NCI-H1092 (cell line): ENCODE results near the gene VPS4A.
"Not testable (repeated sequence)": the region's sequence is repeated elsewhere in the genome, so short reads cannot be mapped to it uniquely, and the experiment has no call there.

Source experiments
- DNase-seq: peaks from one replicate; lab custom pipeline; 2025; lab: John Stamatoyannopoulos, UW

VPS4A gene

DNA sequence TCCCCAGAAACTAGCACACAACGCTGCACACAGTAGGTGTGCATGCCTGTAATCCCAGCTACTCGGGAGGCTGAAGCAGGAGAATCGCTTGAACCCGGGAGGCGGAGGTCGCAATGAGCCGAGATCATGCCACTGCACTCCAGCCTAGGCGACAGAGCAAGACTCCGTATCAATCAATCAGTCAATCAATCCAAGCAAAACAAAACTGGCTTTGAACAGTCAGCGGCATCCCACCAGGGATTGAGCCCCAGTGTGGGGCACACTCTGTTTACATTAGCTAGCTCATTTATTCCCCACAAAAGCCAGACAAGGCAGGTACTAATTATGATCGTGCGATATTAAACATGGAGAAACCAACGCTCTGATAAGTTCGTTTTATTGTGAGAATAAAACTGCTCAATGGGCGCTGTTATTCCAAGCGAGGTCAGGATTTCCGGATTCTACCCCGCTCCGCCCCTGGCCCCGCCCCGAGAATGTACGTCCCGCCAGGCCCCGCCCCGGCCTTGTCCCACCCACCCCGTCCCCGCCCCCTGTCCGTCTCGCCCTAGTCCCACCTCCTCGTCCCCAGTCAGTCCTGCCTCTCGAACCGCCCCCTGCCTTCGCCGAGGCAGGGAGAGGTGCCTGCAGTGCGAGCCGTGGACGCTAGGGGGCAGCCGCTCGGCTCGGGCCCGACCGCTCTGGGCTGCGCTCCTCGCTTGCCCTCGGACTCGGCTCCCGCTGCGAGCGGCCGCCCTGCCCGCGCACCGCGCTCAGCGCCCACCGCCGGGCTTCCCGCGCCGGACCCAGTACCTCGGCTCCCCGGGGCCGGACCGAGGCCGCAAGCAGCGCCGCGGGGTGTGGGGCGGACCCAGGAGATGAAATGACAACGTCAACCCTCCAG lies at the start of gene VPS4A:
TSS of gene VPS4A (plus strand) at position 698 of the 880 bp plus-strand sequence. CDS start at position 860, 162 bp downstream.
- DNase-seq, result peak; percentile 94

DNA sequence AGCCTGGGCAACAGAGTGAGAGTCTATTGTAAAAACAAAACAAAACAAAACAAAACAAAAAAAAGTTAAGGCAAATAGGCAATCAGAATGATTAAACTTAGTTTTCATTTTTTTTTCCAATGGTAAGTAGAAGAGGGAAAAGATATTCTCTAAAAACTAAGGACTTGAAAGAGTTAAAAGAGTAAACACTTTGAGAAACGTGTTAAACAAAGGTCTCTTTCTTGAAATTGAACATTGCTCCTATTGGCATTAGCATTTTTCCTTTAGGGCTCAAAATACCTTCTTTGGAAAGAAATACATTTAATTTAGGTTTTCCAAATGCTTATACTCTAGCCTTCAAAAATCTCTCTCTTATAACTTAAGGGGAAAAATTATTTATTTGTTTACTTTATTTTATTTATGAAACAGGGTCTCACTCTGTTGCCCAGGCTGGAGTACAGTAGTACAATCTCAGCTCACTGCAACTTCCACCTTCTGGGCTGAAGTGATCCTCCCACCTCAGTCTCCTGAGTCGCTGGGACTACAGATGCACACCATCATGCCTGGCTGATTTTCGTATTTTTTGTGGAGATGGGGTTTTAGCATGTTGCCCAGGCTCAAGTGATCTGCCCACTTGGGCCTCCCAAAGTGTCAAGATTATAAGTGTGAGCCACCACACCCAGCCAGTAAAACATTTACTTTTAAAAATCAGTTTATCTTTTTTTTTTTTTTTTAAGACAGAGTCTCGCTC lies 44.7 kb upstream of the VPS4A start:
- no peak for DNase-seq

DNA sequence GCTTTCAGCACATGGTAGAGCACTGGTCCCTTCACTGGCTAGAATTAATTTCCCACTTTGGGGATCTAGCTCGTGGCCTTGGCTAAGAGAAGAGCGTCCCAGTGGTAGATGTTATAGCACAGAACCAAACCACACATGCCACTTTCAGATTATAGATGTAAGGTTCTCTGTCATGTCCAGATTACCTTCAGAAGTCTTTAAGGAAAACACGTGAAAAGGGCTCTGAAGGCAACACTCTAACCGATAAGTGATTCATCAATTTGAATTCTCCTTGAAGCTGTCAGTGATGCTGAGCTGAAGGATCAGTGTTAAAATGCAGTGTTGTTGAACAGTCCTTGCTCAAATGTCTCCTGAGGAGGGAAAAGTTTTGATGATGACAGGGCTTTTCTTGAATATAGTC lies 43.5 kb upstream of the VPS4A start:
- DNase-seq, result no peak

GRCh38 chr16:69270395-69270794 lies 40.8 kb upstream of the VPS4A start:
- no peak for DNase-seq

GRCh38 chr16:69270831-69271230 lies 40.3 kb upstream of the VPS4A start:
- DNase-seq, result no peak

- DNase-seq, result no peak
Observed at GRCh38 chr16:69273009-69273408, 38.1 kb upstream of the VPS4A start.

DNA sequence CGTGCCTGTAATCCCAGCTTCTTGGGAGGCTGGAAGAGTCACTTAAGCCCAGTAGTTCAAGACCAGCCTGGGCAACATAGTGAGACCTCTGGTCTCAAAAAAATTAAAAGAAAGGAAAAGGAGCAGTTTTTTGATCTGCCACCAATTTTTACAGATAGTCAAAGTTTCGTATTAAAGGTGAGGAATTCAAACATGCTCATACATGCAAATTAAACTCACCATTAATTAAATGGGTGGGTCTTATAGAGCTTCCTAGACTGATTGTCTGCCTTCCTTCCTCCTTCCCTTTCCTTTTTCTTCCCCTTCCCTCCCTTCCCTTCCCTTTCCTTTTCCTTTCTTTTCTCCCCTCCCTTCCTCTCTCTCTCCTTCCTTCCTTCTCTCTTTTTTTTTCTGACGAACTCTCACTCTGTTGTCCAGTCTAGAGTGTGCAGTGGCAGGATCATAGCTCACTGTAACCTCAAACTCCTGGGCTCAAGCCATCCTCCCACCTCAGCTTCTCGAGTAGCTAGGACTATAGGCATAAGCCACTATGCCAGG lies 36.4 kb upstream of the VPS4A start:
- no peak for DNase-seq

DNA sequence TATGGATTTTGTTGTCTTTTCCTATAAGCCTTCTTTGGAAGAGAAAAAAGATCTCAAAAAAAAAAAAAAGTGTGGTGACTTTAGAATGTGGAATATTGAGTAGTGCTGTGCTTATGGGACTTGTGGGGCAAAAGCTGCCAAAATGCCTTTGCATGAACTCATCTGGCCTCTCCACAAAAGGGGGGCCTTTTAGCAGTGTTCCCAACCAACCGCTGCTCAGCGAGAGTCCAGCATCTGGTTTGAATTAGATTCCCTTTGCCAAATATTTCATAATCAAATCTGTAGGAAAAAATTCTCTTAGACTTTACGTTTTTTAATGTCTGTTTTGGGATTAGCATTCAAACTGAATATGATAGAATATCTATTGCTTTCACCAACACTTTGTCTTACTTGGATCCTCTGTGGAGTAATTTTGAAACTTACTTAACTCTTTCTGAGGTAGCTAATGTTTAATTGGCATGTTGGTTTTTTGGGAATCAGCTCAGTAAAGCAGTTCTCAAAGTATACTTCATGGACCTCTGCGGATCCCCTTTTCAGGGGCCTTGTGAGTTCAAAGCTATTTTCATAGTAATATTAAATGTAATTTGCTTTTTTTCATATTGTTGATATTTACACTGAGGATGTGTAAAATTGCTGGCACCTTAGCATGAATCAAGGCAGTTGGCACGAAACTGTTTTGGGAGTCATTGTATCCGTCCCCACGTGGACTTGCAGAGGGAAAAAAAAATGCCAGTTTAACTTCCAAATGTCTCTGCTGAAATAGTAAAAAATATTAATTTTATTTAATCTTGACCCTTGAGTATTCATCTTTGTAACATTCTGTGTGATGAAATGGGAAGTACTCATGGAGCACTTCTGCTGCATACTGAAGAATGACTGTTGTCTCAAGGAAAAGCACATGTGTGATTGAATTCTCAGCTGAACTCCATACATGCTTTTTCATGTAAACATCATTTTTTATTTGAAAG lies 34.7 kb upstream of the VPS4A start:
- DNase-seq, result no peak

DNA sequence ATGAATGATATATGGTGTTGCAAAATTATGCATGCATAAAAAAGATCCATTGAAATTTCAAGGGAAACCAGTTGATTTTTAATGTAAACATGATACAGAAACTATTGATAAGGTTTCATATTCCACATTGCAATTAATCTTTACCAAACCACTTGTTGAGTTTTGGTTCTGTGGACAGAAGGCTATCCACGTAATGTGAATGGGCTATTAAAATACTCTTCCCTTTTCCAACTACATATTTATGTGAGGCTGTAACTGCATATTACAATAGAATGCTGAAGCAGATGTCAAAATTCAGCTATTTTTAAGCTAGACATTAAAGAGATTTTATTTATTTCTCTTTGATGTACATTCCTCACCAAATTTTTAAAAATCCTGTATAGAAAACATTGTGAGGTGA lies 33.7 kb upstream of the VPS4A start:
- DNase-seq, result no peak

DNA sequence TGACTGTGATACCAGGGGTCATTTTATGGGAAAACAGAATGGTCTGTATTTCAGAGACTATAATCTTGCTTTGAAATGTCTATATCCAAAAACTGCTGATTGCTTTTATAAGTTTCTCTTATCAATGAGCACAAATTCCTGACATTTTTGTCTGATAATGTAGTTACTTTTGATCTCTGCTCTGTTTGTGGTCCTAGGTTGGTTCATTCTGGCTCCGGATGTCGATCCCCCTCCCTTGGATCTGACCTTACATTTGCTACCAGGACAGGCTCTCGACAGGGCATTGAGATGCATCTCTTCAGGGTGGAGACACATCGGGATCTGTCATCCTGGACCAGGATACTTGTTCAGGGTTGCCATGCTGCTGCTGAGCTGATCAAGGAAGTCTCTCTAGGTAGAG lies 27.3 kb upstream of the VPS4A start:
- no peak for DNase-seq

- DNase-seq, result no peak
Observed at GRCh38 chr16:69285240-69285639, 25.9 kb upstream of the VPS4A start.

DNA sequence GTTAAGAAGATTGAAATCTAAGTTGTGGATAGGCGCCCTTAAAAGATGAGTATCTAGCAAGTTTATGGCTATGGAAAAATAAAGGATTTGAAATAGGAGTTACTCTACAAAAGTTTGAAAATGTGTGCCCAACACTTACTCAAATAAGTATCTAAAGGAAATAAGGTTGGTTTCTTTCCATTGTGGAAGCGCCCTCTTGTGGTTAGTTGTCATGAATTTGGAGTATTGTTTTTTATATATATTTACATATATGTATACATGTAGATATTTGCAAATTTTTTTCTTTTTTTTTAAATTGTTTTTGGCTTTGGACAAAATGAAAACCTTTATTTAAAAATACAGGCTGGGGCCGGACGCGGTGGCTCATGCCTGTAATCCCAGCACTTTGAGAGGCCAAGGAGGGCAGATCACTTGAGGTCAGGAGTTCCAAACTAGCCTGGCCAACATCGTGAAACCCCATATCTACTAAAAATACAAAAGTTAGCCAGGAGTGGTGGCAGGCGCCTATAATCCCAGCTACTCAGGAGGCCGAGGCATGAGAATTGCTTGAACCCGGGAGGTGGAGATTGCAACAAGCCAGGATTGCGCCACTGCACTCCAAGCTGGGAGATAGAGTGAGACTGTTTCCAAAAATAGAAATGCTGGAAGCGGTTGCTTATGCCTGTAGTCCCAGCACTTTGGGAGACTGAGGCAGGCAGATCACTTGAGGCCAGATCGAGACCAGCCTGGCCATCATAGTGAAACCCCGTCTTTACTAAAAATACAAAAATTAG lies 24.0 kb upstream of the VPS4A start:
- DNase-seq, result peak; percentile 54

- DNase-seq, result not testable (repeated sequence)
Observed at GRCh38 chr16:69291657-69292056, 19.5 kb upstream of the VPS4A start.

DNA sequence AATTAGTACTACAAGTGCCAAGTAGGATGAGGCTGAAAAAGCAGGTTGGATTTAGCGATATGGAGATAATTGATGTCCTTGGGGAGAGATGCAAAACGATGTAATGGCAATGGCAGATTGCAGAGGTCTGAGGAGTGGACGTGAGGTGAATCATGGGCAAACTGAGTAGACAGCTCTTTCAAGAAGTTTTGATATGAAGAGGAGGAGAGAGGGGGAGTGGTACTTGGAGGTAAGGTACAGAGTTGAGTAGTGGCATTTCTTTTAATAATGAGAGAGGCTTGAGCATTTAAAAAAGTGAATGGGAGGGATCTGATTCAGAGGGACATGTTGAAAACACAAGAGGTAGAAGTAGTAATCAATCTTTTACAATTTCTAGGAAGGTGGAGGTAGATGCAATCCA lies 17.7 kb upstream of the VPS4A start:
- DNase-seq, result no peak

- DNase-seq, result no peak
Observed at GRCh38 chr16:69294051-69294450, 17.1 kb upstream of the VPS4A start.

DNA sequence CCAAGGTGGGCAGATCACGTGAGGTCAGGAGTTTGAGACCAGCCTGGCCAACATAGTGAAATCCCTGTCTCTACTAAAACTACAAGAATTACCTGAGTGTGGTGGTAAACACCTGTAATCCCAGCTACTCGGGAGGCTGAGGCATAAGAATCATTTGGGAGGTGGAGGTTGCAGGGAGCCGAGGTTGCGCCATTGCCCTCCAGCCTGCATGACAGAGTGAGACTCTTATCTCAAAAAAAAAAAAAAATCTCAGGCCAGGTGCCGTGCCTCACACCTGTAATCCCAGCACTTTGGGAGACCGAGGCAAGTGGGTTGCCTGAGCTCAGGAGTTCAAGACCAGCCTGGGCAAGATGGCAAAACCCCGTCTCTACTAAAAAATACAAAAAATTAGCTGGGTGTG lies 14.4 kb upstream of the VPS4A start:
- DNase-seq, result not testable (repeated sequence)

DNA sequence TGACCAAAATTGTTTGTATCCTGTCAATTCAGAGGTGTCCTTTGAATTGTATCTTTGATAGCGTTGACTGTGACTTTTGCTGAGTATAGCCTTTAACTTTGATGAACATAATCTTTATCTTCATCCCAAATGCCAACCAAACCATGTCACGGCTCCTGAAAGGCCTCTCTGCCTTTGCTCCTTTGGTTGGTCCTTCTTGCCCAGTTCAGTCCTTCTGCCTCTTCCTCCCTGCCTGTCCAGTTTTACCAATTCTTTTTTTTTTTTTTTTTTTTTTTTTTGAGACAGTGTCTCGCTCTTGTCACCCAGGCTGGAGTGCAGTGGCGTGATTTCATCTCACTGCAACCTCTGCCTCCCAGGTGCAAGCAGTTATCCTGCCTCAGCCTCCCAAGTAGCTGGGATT lies 12.9 kb upstream of the VPS4A start:
- DNase-seq, result no peak

GRCh38 chr16:69301187-69301586 lies 10.0 kb upstream of the VPS4A start:
- DNase-seq, result no peak

- no peak for DNase-seq
Observed at GRCh38 chr16:69301861-69302260, 9.3 kb upstream of the VPS4A start.

DNA sequence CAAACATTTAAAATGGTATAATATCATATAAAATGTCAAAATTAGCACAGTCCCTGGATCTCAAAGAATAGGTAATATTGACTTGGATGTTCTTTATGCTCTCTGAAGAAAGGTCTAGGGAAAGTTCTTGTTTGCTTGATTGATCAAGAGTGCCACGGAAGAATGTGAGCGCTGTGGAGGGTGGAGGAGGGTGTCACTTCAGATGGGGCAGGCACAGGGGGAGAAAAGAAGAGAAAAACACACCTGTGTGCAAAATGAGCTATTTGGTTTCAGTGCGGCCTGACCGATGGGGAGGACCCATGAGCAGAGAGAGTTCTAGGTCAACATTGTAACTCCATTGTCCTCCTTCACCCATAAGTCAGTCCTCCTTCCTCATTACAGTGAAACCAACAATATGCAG lies 8.8 kb upstream of the VPS4A start:
- no peak for DNase-seq

DNA sequence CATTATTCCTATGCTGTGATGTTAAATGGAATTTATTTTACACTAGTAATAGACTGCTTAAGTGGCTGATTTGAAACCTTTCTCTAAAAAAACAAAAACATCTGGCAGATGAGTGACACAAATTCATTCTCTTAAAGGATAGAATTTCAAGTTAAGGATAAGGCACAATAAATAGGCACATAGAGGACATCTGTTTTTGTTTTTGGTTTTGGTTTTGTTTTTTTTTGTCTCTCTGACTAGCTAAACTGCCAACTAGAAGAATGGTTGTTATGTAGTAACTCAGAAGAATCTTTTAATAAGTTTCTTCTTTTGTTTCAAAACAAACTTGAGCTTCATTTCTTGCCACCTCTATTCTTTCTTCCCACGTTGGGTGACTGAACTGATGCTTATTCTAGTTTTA lies 5.1 kb upstream of the VPS4A start:
- no peak for DNase-seq
